K562 (cell line): ENCODE results near the gene AKAP6. TPM values are rescaled to one million over a fixed set of nuclear protein-coding genes. Genes with fewer than 3 reads are reported as not detected.

ENCODE experiments used
- ATAC-seq: fragments of 200-7000 bp; cut with Tn5 transposase; 3 replicates; pipeline ENCODE4 v1.9.1; 2020; ENCODE audit warnings: moderate library complexity
- BruUV-seq: library from RNA; stranded (reverse); fragments of 400-500 nt; replicated peaks from 2 replicates; lab custom pipeline; 2021; lab: Mats Ljungman, UMichigan
- CTCF ChIA-PET: fragments of 300-600 bp; formaldehyde crosslinking; extraction: SDS; loops from one replicate; lab custom pipeline; 2021; ENCODE audit warnings: low intra/inter-chr PET ratio; lab: Yijun Ruan, JAX
- POLR2A ChIA-PET: fragments of 300-600, 350-650 bp; sonication (Branson Sonifier 250); formaldehyde crosslinking; extraction: SDS; loops from one replicate; lab custom pipeline; 2021; ENCODE audit warnings: antibody characterized with exemption, inconsistent platforms; lab: Yijun Ruan, JAX
- DNase-seq, 4 experiments: peaks; one replicate each; pipeline versions ENCODE4 v3.0.0 to v3.0.0-alpha.2; 2011 to 2018; ENCODE audit warnings: low spot score in 3 of 4, mixed read lengths in 3 of 4; ENCODE audit errors: extremely low read depth in 1 of 4
- FAIRE-seq: peaks from 2 replicates; lab custom pipeline; 2011; peaks lifted over from hg19 to GRCh38; lab: Jason Lieb, UNC
- H2AFZ ChIP-seq: 2 replicates; pipeline ENCODE4 v1.6.0; 2011; ENCODE audit warnings: low read depth, low read length, control low read depth, inconsistent platforms
- H3K27ac ChIP-seq: fragments of 200-600 bp; 3 replicates; pipeline ENCODE4 v1.8.0; 2011; ENCODE audit warnings: low read depth, mild to moderate bottlenecking, control low read depth, inconsistent platforms, low read length, moderate library complexity, mixed read lengths; ENCODE audit errors: extremely low read depth
- H3K27me3 ChIP-seq, 2 experiments: fragments of 300-600 bp in 1 of 2; 2 replicates in 1 of 2; 3 replicates in 1 of 2; pipeline versions ENCODE4 v1.6.0 to v1.8.0; 2011; ENCODE audit warnings: inconsistent platforms in 2 of 2, low read length in 2 of 2, mild to moderate bottlenecking in 1 of 2, mixed read lengths in 1 of 2, moderate library complexity in 1 of 2; ENCODE audit not compliant: control insufficient read depth in 2 of 2, insufficient read depth in 2 of 2
- H3K36me3 ChIP-seq: fragments of 300-600 bp; 3 replicates; pipeline ENCODE4 v1.8.0; 2011; ENCODE audit warnings: mild to moderate bottlenecking, low read length, inconsistent platforms; ENCODE audit not compliant: control insufficient read depth, insufficient read depth
- H3K4me1 ChIP-seq, 2 experiments: fragments of 200-600 bp in 1 of 2; replicated peaks in 1 of 2; 2 replicates in 1 of 2; 3 replicates in 1 of 2; pipeline versions ENCODE4 v1.5.1 to v1.8.0; 2011; ENCODE audit warnings: inconsistent platforms in 2 of 2, low read length in 2 of 2, mild to moderate bottlenecking in 1 of 2, mixed read lengths in 1 of 2, moderate library complexity in 1 of 2; ENCODE audit not compliant: control insufficient read depth in 2 of 2, insufficient read depth in 2 of 2
- H3K4me2 ChIP-seq: 2 replicates; pipeline ENCODE4 v1.6.1; 2011; ENCODE audit warnings: low read length, control low read depth, inconsistent platforms, mixed read lengths; ENCODE audit not compliant: insufficient read depth
- H3K4me3 ChIP-seq: fragments of 200-600 bp; sonication (generic), shearing (Covaris generic); 2 replicates; pipeline ENCODE4 v1.5.1; 2016; ENCODE audit warnings: control low read depth, inconsistent platforms
- H3K79me2 ChIP-seq: fragments of 200-600 bp; 3 replicates; pipeline ENCODE4 v1.8.0; 2011; ENCODE audit warnings: low read length, inconsistent platforms; ENCODE audit not compliant: control insufficient read depth, insufficient read depth
- H3K9ac ChIP-seq, 2 experiments: 2 replicates each; pipeline versions ENCODE4 v1.6.0 to v1.6.1; 2011; ENCODE audit warnings: low read depth in 2 of 2, low read length in 2 of 2, control low read depth in 1 of 2, inconsistent platforms in 1 of 2, mild to moderate bottlenecking in 1 of 2, mixed read lengths in 1 of 2; ENCODE audit not compliant: insufficient read depth in 1 of 2
- H3K9me1 ChIP-seq: one replicate; pipeline ENCODE4 v1.6.0; 2011; ENCODE audit warnings: inconsistent platforms, mild to moderate bottlenecking, low read length, moderate library complexity; ENCODE audit not compliant: control insufficient read depth, insufficient read depth
- H3K9me3 ChIP-seq: replicated peaks from 2 replicates; pipeline ENCODE4 v1.5.1; 2011; ENCODE audit warnings: low read depth, low read length, inconsistent platforms; ENCODE audit not compliant: control insufficient read depth, insufficient read depth
- H4K20me1 ChIP-seq: replicated peaks from 2 replicates; pipeline ENCODE4 v1.6.1; 2011; ENCODE audit warnings: low read length, inconsistent platforms, mixed read lengths; ENCODE audit not compliant: control insufficient read depth, insufficient read depth
- E2F4 ChIP-seq: sonication (generic); formaldehyde crosslinking; IDR thresholded peaks from 2 replicates; pipeline ENCODE4 v1.8.0; 2022; ENCODE audit warnings: mild to moderate bottlenecking, low read depth, missing genetic modification reagents
- GABPA ChIP-seq: fragments of 200-800 bp; sonication (Bioruptor generic); conservative IDR thresholded peaks from 2 replicates; pipeline ENCODE4 v1.6.1; 2016; ENCODE audit warnings: low read depth, missing genetic modification characterization, missing compliant biosample characterization
- HDAC6 ChIP-seq: IDR thresholded peaks from 2 replicates; pipeline ENCODE4 v1.6.1; 2012; ENCODE audit warnings: low read depth, mild to moderate bottlenecking, control low read depth, inconsistent platforms, low read length, moderate library complexity
- MTA1 ChIP-seq: fragments of 450-650 bp; IDR thresholded peaks from 2 replicates; pipeline ENCODE4 v1.6.1; 2017; ENCODE audit warnings: borderline replicate concordance
- PTRF ChIP-seq: fragments of 450-650 bp; IDR thresholded peaks from 2 replicates; pipeline ENCODE4 v1.6.1; 2016; ENCODE audit warnings: mild to moderate bottlenecking, missing genetic modification characterization, missing compliant biosample characterization
- TBL1XR1 ChIP-seq, 2 experiments: IDR thresholded peaks; 2 replicates each; pipeline ENCODE4 v1.6.1; 2012; ENCODE audit warnings: improper control_type of control experiment in 2 of 2, low read length in 2 of 2, mild to moderate bottlenecking in 1 of 2
- ZNF197 ChIP-seq: fragments of 200-800 bp; sonication (Bioruptor generic); IDR thresholded peaks from 2 replicates; pipeline ENCODE4 v1.6.1; 2016; ENCODE audit warnings: low read depth, missing genetic modification characterization, missing compliant biosample characterization
- ZSCAN32 ChIP-seq: fragments of 450-650 bp; formaldehyde crosslinking; IDR thresholded peaks from 2 replicates; pipeline ENCODE4 v1.4.0; 2020; ENCODE audit warnings: mild to moderate bottlenecking, moderate library complexity
- in situ Hi-C: fragments of 300-500 bp; cut with MboI; formaldehyde crosslinking; loops from 4 replicates; pipeline ENCODE4 v1.15.0; 2018; ENCODE audit warnings: inconsistent platforms, mixed read lengths
- intact Hi-C: fragments of 100-400 bp; cut with micrococcal nuclease; formaldehyde crosslinking; loops from 2 replicates; pipeline ENCODE4 v1.14.2; 2022
- polyA plus RNA-seq, 8 experiments: library from polyadenylated mRNA; depleted of rRNA in 4 of 8; stranded (reverse) in 5 of 8; unstranded in 3 of 8; fragments of >200 nt; fragmentation: Nextera tagmentation in 2 of 8; fragmentation: Illumina TruSeq in 1 of 8; extraction: Ambion mirVana in 2 of 8; extraction: Trizol in 1 of 8; gene quantifications; 2 replicates each; pipeline versions ENCODE4 v1.2.1 to v1.2.3, GENCODE V29; 2011 to 2014; ENCODE audit warnings: inconsistent platforms in 1 of 8, missing spikeins in 1 of 8
- total RNA-seq, 7 experiments: library from RNA; depleted of rRNA in 6 of 7; stranded (reverse); fragments of >200 nt in 6 of 7; fragmentation: Illumina TruSeq in 2 of 7; extraction: Trizol in 2 of 7; gene quantifications; 2 replicates each; pipeline versions ENCODE4 v1.2.1 to v1.2.3, GENCODE V29; 2011 to 2021; ENCODE audit warnings: low replicate concordance in 1 of 7
- TF ChIP-seq, protein P1 (sequence below), 3 experiments: IDR thresholded peaks in 2 of 3; conservative IDR thresholded peaks in 1 of 3; 2 replicates each; pipeline ENCODE4 v1.5.1; 2011 to 2012; ENCODE audit warnings: low read length in 3 of 3, mild to moderate bottlenecking in 3 of 3, control low read depth in 2 of 3, improper control_type of control experiment in 1 of 3, inconsistent platforms in 1 of 3, low read depth in 1 of 3, mixed read lengths in 1 of 3, moderate library complexity in 1 of 3; ENCODE audit not compliant: insufficient read depth in 2 of 3
- TF ChIP-seq, protein P2 (sequence below): fragments of 250-450 bp; sonication (Bioruptor Pico); IDR thresholded peaks from 2 replicates; pipeline ENCODE4 v1.4.0; 2020; ENCODE audit warnings: borderline replicate concordance
- TF ChIP-seq, protein P3 (sequence below): IDR thresholded peaks from 2 replicates; pipeline ENCODE4 v1.6.1; 2011; ENCODE audit not compliant: insufficient read length; ENCODE audit errors: extremely low read depth
- TF ChIP-seq, protein P4 (sequence below): fragments of 450-650 bp; IDR thresholded peaks from 2 replicates; pipeline ENCODE4 v1.6.1; 2016; ENCODE audit warnings: borderline replicate concordance
- TF ChIP-seq, protein P5 (sequence below): fragments of 450-650 bp; IDR thresholded peaks from 2 replicates; pipeline ENCODE4 v1.6.1; 2016; ENCODE audit warnings: missing biosample characterization, missing genetic modification characterization

AKAP6 gene
- total and polyA plus RNA-seq, 9 of the 15 experiments (the other 6 are each of a cell fraction or from before 2014, with no cell fraction given): 0.03 to 1.7 (median 0.48) TPM

DNA sequence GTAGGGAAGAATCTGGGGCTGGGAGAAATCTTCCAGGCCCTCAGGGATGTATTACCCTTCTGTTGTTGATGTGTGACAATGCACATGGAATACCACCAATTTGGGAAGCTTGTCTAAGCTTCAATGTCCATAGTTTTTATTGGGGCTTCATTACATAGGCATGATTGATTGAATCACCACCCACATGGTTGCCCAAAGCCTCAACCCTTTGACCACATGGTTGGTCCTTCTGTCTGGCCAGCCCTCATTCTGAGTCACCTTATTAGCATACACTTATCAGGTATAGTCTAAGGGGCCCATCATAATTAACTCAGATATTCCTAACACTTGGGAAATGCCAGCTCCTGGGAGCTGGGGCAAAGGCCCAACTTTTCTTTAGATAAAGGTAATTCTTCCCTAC lies 93.3 kb downstream of the AKAP6 start:
- POLR2A ChIA-PET: no interaction called here
- DNase-seq: no peak
- Histone ChIP-seq H3K4me3 (no peak overlapping the region), H3K27ac (no peak overlapping the region), H3K9me3 (no peaks in the 10 kb centered on the region), H2AFZ (no peak overlapping the region), H3K27me3 (no peaks in the 10 kb centered on the region), H3K79me2 (no peaks in the 10 kb centered on the region), H3K36me3 (no peaks in the 10 kb centered on the region), H3K9me1 (no peaks in the 10 kb centered on the region), H3K9ac (no peak overlapping the region), H3K4me2 (no peak overlapping the region), H4K20me1 (no peaks in the 10 kb centered on the region), H3K4me1 (no peaks in the 10 kb centered on the region)
- ATAC-seq: no peak
- CTCF ChIA-PET: no interaction called here
- in situ Hi-C loops: no loop called here
- BruUV-seq: no TSS peak
- intact Hi-C loops: no loop called here
- no peak for FAIRE-seq
- no peak for TF ChIP-seq MTA1
- TF ChIP-seq PTRF (tag): no peak
- TF ChIP-seq HDAC6: no peak
- no peak for TF ChIP-seq GABPA (tag)
- TF ChIP-seq ZSCAN32 (CRISPR knock-in tag): no peak
- no peak for TF ChIP-seq TBL1XR1 (IDR thresholded peaks at IDR 0.05; ENCODE audit: low read length in 2 of 2)
- TF ChIP-seq, protein P1, sequence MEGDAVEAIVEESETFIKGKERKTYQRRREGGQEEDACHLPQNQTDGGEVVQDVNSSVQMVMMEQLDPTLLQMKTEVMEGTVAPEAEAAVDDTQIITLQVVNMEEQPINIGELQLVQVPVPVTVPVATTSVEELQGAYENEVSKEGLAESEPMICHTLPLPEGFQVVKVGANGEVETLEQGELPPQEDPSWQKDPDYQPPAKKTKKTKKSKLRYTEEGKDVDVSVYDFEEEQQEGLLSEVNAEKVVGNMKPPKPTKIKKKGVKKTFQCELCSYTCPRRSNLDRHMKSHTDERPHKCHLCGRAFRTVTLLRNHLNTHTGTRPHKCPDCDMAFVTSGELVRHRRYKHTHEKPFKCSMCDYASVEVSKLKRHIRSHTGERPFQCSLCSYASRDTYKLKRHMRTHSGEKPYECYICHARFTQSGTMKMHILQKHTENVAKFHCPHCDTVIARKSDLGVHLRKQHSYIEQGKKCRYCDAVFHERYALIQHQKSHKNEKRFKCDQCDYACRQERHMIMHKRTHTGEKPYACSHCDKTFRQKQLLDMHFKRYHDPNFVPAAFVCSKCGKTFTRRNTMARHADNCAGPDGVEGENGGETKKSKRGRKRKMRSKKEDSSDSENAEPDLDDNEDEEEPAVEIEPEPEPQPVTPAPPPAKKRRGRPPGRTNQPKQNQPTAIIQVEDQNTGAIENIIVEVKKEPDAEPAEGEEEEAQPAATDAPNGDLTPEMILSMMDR (IDR thresholded peaks at IDR 0.05 in 2 of 3, conservative IDR thresholded peaks at IDR 0.05 in 1 of 3; ENCODE audit: insufficient read depth in 2 of 3, low read depth in 1 of 3, low read length in 3 of 3): no peak
- TF ChIP-seq, protein P2, sequence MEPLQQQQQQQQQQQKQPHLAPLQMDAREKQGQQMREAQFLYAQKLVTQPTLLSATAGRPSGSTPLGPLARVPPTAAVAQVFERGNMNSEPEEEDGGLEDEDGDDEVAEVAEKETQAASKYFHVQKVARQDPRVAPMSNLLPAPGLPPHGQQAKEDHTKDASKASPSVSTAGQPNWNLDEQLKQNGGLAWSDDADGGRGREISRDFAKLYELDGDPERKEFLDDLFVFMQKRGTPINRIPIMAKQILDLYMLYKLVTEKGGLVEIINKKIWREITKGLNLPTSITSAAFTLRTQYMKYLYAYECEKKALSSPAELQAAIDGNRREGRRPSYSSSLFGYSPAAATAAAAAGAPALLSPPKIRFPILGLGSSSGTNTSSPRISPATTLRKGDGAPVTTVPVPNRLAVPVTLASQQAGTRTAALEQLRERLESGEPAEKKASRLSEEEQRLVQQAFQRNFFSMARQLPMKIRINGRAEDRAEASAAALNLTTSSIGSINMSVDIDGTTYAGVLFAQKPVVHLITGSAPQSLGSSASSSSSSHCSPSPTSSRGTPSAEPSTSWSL (CRISPR knock-in tag): no peak
- no peak for TF ChIP-seq ZNF197
- TF ChIP-seq, protein P3, sequence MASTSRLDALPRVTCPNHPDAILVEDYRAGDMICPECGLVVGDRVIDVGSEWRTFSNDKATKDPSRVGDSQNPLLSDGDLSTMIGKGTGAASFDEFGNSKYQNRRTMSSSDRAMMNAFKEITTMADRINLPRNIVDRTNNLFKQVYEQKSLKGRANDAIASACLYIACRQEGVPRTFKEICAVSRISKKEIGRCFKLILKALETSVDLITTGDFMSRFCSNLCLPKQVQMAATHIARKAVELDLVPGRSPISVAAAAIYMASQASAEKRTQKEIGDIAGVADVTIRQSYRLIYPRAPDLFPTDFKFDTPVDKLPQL: no peak
- no peak for TF ChIP-seq E2F4
- TF ChIP-seq, protein P4, sequence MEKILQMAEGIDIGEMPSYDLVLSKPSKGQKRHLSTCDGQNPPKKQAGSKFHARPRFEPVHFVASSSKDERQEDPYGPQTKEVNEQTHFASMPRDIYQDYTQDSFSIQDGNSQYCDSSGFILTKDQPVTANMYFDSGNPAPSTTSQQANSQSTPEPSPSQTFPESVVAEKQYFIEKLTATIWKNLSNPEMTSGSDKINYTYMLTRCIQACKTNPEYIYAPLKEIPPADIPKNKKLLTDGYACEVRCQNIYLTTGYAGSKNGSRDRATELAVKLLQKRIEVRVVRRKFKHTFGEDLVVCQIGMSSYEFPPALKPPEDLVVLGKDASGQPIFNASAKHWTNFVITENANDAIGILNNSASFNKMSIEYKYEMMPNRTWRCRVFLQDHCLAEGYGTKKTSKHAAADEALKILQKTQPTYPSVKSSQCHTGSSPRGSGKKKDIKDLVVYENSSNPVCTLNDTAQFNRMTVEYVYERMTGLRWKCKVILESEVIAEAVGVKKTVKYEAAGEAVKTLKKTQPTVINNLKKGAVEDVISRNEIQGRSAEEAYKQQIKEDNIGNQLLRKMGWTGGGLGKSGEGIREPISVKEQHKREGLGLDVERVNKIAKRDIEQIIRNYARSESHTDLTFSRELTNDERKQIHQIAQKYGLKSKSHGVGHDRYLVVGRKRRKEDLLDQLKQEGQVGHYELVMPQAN: no peak
- TF ChIP-seq, protein P5, sequence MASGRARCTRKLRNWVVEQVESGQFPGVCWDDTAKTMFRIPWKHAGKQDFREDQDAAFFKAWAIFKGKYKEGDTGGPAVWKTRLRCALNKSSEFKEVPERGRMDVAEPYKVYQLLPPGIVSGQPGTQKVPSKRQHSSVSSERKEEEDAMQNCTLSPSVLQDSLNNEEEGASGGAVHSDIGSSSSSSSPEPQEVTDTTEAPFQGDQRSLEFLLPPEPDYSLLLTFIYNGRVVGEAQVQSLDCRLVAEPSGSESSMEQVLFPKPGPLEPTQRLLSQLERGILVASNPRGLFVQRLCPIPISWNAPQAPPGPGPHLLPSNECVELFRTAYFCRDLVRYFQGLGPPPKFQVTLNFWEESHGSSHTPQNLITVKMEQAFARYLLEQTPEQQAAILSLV (tag): no peak
